GM19395 (cell line): ENCODE data around the gene ZNF281.
A peak's percentile ranks its signal among the peaks of the same experiment; 100 is the strongest.
"Not testable (repeated sequence)": the region's sequence is repeated elsewhere in the genome, so short reads cannot be mapped to it uniquely, and the experiment has no call there.

Experiments used
- ATAC-seq: cut with Tn5 transposase; IDR thresholded peaks from one replicate; pipeline ENCODE4 v1.9.1; 2021; ENCODE audit warnings: mild to moderate bottlenecking, moderate library complexity; ENCODE audit not compliant: unreplicated experiment

The ZNF281 gene

DNA sequence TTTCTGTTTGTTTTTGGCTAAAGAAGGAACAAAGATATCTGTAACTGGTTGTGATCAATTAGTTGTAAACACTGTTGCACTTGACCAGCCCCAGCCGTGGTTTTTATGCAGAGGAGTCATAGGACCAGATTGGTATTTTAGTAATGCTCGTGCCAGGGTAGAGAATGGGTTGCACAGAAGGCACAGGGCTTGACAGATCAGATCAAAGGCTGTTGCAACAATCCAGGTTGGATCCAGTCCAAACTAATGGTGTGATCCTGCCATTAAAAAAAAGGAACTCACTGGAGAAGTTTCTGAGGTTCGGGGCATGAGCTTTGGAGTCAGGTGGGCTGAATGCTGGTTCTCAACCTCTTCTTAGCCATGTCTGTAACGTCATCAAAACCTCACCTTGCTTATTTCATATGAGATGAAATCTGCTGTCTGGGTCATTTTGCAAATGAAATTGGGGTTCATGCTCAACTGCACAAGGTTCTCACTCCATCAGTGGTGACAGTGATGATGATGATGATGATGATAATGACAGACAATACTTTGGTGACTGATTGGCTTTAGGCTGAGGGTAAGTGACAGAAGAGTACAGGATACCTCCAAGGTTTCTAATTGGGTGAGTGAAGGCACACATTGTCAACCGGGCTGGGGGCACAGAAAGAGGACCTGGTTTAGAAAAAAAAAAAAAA lies 43.1 kb downstream of the ZNF281 start:
- no peak for ATAC-seq

DNA sequence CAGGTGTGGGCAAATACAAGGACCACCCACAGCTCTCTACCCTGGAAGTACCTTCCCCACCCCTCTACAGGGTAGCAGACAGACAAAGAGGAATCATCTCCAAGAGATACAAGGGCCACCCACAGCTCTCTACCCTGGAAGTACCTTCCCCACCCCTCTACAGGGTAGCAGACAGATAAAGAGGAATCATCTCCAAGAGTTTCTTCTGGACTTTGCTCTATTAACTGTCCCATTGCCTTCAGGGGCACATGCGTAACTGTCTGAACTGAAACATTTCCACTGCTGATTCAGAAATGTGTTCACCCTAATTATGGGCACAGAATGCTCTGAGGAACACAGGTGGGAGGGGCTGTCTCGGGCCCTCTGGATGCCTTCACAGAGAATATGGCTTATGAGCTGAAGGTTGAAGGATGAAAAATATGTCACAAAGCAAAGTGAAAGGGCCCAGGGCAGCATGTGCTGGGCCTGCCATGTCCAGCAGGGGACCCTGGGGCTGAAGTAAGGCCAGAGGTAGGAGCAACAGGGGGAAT lies 43.9 kb downstream of the ZNF281 start:
- ATAC-seq, result no peak

- ATAC-seq, result no peak
Observed at GRCh38 chr1:200364831-200365230, 45.0 kb downstream of the ZNF281 start.

GRCh38 chr1:200364091-200364759 lies 45.6 kb downstream of the ZNF281 start:
- no peak for ATAC-seq

- ATAC-seq, result peak; percentile 73
Observed at GRCh38 chr1:200363264-200363933, 46.4 kb downstream of the ZNF281 start.

- ATAC-seq, result no peak
Observed at GRCh38 chr1:200362421-200362820, 47.4 kb downstream of the ZNF281 start.

GRCh38 chr1:200359610-200360163 lies 50.1 kb downstream of the ZNF281 start:
- no peak for ATAC-seq

DNA sequence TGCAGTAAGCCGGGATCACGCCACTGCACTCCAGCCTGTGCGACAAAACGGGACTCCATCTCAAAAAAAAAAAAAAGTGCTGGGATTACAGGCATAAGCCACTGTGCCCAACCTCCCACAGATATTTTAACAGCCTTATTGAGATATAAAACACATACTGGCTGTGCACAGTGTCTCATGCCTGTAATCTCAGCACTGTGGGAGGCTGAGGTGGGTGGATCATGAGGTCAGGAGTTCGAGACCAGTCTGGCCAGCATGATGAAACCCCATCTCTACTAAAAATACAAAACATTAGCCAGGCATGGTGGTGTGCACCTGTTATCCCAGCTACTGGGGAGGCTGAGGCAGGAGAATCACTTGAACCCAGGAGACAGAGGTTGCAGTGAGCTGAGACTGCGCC lies 51.9 kb downstream of the ZNF281 start:
- ATAC-seq, result not testable (repeated sequence)

GRCh38 chr1:200355801-200356200 lies 54.0 kb downstream of the ZNF281 start:
- ATAC-seq, result no peak
